Stimulated activated CD8-positive, alpha-beta memory T cell treated with anti-CD3 and anti-CD28 coated beads, Interleukin-4, amount 100 ng/mL, for 24 hours (primary cell): ENCODE results near the gene MEIOC.
"Not testable (repeated sequence)": the region's sequence is repeated elsewhere in the genome, so short reads cannot be mapped to it uniquely, and the experiment has no call there.

Experiments
- DNase-seq: peaks from one replicate; pipeline ENCODE4 v3.0.0-alpha.2; 2020; ENCODE audit warnings: low read depth

Gene MEIOC

DNA sequence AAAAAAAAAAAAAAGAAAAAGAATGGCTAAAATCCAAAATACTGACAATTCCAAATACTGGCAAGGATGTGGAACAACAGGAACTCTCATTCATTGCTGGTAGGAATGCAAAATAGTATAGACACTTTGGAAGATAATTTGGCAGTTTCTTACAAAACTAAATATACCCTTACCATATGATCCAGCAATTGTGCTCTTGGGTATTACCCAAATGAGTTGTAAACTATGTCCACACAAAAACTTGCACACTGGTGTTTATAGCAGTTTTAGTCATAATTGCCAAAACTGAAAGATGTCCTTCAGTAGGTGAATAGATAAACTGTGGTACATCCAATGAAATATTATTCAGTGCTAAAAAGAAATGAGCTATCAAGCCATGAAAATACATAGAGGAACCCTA is 8.5 kb upstream of the MEIOC start:
- no peak for DNase-seq

DNA sequence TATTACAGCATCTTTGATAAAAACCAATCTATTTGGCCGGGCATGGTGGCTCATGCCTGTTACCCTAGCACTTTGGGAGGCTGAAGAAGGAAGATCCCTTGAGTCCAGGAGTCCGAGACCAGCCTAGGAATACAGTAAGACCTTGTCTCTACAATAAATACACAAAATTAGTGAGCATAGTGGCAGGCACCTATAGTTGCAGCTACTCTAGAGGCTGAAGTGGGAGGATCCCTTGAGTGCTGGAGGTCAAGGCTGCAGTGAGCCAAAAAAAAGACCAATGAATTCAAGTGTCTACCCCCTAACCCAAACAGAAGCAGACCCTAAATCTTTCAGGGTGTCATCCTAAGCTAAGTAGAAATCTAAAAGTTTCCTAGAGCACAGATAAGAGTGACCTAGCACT is 7.3 kb upstream of the MEIOC start:
- no peak for DNase-seq

DNA sequence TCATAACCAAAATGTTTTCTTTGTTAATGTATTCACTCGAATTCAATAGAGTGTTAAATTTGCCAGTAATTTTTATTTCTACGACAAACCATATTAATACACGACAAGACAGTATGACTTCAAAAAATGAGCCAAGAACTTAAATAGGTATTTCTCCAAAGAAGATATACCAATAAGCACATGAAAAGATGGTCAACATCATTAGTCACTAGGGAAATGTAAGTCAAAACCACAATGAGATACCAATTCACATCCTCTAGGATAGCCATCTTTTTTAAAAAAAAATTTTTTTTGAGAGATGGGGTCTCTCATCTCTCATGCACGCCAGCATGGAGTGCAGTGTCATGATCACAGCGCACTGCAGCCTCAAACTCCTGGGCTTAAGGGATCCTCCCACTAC is 5.0 kb upstream of the MEIOC start:
- no peak for DNase-seq

DNA sequence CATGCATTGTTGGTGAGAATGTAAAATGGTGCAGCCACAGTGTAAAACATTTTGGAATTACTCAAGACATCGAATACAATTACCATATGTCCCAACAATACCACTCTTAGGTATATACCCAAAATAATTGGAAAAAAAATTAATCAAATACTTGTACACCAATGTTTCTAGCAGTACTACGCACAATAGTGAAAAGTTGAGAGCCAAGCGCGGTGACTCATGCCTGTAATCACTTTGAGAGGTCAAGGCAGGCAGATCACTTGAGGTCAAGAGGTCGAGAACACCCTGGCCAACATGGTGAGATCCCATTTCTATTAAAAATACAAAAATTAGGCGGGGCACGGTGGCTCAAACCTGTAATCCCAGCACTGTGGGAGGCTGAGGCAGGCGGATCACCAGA is 3.5 kb upstream of the MEIOC start:
- DNase-seq, result no peak

DNA sequence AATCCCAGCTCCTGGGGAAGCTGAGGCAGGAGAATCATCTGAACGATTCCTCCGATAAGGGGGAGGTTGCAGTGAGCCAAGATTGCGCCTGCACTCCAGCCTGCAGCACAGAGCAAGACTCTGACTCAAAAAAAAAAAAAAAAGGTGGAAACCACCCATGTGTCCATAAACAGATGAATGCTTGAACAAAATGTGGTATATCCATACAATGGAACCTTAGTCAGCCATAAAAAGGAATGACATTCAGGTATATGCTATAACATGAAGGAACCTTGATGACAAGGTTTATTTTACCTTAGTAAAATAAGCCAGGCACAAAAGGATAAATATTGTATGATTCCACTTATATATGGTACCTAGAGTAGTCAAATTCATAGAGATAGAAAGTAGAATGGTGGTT is 2.9 kb upstream of the MEIOC start:
- DNase-seq, result no peak

DNA sequence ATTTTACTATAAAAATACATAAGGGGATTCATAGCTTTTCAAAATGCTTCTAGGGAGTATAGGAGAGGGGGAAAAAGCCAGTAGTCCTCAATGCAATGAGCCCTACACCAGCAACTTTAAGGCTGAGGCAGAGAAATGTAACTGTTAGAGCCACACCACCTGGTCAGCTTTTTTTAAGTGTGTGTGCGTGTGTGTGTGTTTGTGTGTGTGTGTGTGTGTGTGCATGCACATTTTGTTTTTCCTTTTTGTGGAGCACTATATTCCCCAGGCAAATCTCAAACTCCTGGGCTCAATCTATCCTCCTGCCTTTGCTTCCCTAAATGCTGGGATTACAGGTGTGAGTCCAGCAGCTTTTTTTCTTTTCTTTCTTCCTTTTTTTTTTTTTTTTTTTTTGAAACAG is 2.3 kb upstream of the MEIOC start:
- DNase-seq, result no peak

DNA sequence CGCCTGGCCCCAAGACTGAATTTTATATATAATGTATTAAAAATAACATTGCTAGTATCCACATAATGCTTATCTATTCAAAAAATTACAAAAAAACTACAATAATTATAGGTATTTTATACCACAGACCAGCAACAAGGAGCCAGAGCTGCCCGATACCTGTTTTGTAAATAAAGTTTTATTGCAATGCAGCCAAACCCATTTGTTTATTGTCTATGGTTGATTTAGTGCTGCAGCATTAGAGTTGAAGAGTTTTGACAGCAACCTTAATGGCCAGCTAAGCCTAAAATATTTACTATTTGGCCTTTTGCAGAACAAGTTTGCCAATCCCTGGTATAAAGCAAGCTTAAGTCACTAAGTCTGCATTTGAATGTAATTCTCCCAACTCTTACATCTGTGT is 5.6 kb downstream of the MEIOC start:
- DNase-seq, result no peak

DNA sequence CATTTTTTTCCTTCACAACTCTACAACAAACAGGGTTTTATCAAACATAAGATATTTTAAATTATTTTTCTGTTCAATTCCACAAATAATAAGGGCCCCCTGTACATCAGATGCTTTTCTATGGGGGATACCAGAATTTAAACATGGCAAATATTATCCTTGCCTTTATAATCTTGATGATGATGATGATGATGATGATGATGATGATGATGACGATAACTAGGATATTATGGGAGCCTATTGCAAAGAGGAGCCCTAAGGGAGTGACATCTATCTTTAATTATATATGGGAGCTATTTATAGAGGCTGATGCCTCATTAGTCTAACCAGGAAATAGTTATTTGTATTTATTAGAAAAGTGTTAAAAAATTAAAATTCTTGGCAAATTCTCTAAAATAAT is 6.8 kb downstream of the MEIOC start:
- DNase-seq, result no peak

DNA sequence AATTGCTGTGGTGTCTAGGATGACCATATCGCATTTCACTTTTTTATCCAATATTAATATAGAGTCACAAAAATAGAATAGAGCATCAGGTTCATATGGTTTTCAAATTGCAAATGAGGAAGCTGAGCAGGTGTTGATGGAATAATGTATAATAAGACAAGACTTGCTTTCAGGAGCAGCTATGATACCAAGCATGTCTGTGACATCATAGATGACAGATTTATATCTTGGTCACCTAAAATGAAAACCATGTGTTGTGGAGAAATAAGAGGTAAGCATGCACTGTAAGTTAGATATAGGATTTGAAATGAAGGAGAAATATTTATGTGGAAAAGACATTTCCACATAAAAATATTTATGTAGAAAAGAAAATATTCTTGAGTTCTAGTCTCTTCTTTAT is 8.6 kb downstream of the MEIOC start:
- DNase-seq, result no peak

DNA sequence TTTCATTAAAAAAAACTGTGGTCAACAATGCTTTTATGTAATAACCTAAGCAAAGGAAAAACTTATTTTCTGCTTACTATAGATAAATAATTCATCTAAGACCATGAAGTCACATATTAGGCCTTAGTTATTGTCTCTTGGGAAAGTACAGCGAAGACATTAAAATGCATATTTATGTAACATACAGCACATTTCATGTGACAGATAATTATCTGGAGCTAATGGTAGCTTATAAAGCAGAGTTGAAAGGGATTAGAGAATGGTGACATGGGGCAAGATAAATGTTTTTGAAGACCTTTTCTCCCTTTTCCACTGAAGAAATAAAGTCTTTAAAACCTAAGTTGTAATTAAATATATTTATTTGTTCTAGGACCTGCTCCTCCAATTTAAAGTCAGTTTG is 9.7 kb downstream of the MEIOC start:
- no peak for DNase-seq

DNA sequence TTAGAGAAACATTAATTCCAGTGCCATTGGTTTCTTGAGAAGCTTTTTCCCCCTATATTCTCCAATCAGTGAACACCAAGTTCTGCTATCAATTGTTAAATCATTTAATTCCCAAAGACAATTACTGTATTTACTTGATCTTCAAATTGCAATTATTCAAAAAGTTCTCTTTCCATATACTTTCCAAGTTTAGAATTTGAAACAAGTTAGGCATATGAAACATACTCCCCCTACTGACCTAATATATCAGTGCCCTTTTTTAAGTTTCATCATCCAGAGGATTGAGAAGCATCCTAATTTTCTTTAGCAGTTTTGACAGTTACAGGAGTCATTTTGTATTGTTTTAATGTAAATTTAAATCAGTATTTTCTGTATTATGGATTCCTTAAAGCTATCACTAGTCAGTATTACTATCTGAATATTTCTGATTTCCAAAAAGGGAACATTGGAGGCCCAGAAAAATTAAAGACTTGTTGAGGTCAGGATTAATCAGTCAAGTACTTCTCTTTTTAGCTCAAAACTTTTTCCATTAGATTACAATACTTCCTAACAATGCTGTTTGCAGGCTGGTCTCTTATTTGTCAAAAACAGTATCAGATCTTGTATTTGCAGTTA is 16.3 kb downstream of the MEIOC start:
- no peak for DNase-seq

DNA sequence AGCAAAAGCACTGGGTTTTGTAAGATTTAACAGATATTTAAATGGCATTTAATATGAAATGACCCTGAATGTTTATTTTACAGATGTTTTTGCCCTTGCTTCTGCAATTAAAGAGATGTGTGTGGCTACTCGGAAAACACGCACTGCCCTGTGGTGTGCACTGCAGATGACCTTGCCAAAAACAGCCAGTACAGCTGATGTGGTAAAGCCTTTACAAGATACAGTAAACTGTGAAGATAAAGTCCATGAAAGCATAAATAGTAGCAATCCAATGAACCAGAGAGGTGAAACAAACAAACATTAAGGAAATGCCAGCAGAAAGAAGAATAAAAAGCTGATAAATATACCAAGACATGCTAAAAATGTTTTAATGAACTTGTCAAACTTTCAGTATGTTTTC is 17.6 kb downstream of the MEIOC start:
- DNase-seq, result no peak

DNA sequence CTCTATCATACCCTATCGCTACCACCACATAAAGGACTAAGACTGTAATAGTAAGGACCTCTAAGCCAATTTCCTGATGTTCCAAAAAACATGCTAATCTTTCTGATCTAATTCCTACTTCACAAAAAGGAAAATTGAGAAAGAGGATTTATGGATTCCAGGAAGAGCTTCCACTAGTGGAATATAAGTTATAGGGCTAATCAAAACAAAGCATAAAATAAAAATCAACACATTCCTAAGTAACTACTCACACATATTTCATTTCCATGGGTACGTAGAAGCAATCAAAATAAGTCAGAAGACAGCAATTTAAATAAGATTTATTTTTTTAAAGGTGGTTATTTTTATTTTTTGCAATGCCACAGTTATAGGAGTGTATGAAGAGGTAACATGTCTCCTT is 20.9 kb downstream of the MEIOC start:
- no peak for DNase-seq

DNA sequence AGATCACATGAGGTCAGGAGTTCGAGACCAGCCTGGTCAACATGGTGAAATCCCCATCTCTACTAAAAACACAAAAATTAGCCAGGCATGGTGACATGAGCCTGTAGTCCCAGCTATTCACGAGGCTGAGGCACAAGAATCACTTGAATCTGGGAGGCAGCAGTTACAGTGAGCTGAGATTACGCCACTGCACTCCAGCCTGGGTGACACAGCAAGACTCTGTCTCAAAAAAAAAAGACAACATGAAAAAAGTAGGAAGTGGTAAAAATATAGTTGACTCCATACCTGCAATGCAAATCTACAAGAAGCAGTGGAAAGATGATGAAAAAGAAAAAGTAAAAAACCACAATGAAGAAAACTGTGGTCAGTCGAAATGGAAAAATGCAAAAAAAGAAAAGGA is 27.0 kb downstream of the MEIOC start:
- not testable (repeated sequence) for DNase-seq

DNA sequence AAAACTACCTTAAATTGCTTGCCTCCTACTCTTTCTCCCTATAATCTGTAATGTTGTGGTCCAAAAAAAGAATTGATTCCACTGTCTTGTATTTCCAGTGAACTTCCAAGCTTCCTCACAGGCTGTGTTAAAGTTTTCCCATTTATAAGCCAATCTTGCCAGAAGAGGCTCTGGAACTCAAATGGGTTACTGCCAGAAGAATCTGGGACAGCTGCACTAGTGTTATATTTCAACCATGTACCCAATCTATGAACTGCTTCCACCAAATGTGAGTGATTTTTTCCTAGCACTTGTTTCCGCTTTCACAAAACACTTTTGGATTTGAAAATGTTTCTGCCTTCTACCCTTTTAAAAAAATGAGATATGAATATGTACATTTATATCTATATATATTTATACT is 31.5 kb downstream of the MEIOC start:
- no peak for DNase-seq

DNA sequence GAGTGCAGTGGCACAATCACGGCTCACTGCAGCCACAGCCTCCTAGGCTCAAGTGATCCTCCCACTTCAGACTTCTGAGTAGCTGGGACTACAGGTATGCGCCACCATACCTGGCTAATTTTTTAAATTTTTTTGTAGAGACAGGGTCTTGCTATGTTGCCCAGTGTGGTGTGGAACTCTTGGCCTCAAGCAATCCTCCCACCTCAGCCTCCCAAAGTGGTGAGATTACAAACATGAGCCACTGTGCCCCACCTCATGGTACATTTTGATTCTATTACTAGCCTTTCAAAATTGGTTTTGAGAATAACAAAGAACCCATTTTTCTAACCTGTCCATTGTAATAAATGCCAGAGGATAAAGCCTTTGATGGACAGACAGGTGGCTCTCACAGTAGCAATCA is 31.9 kb downstream of the MEIOC start:
- DNase-seq, result no peak

DNA sequence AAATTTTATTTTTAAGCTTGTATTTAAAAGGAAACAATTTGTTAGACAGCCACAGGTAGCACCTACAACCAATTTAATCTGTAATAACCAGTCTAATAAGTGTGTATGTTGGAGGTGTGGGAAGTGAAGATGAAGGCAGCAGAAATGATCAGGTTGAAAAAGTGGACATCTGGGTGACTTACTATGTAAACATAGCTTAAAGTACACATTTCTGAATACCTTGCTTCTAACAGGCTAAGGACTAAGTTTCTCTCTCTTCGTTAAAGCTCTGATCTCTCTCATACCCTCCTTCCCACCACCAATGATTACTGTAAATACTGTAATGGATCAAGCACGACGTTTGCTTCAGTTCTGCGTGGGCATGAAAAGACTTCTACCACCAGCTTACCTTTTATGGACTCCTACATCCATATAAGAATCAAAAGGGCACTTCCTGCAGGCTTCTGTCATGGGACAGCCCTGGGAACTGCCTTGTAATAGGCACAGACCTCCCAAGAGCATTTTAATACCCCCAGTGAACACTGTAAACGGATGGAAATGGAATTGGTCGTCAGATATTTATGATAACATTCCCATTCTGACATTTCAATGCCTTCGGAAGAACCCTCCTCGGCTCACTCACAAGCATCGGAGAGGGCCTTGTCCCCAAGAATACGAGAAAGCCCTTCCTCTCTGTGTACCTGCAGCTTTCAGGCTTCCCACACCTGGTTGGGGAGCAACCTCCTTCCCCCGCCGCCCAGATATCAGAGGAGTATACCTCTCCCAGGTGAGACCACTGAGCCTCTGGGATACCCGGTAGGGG is 32.6 kb downstream of the MEIOC start:
- no peak for DNase-seq

DNA sequence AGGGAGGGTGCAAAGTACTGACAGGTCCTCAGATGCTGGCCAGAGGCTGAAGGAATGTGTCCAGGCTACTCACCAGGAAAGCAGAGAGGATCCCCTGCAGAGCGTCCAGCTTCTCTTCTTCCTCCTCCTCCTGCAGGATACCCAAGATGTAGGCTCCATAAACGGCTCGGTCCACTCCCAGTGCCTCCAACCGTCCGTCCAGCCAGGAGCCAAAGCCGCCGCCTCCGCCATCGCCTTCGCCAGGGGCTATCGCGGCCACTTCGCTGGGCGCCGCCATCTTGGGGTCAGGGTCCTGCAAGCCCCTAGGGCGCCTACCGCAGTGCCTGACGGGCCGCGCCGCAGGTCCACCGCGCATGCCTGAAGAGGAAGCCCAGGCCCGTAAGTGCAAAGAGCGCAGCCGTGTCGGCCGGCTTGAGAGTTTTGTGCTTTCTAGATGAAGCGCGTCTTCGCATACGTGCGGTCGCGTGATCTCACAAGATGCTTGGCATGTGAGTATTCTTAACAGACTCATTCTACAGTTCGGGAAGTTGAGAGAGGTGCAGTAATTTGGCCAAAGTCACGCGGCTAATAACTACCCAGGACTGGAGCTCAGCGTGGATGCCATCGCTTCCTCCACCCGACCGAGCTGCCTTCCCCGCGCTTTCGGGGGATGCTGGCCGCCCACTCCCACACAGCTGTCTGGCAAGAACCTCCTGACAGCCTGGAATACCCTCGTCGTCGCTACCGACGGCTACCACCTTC is 33.4 kb downstream of the MEIOC start, which contains the start of gene CCDC43:
Gene CCDC43, minus strand, starts transcription at position 300 of the 741 bp plus-strand sequence. Its CDS starts 23 bp downstream, at position 277.
- DNase-seq, result peak; percentile 86

DNA sequence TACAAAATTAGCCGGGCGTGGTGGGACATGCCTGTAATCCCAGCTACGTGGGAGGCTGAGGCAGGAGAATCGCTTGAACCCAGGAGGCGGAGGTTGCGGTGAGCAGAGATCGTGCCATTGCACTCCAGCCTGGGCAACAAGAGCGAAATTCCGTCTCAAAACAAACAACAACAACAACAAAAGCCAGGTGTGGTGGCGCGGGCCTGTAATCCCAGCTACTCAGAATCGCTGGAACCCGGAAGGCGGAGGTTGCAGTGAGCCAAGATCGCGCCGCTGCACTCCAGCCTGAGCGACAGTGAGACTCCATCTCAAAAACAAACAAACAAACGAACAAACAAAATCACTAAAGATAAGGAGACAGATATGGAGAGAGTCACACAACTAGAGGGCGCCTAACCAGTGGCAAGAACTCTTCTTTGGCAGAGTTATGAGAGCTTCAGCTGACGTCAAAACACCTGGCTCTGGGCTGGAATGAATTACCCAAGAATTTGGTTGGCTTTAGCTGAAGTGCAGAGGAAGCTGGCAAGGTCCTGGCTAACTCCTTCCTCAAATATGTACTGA is 34.6 kb downstream of the MEIOC start:
- not testable (repeated sequence) for DNase-seq

DNA sequence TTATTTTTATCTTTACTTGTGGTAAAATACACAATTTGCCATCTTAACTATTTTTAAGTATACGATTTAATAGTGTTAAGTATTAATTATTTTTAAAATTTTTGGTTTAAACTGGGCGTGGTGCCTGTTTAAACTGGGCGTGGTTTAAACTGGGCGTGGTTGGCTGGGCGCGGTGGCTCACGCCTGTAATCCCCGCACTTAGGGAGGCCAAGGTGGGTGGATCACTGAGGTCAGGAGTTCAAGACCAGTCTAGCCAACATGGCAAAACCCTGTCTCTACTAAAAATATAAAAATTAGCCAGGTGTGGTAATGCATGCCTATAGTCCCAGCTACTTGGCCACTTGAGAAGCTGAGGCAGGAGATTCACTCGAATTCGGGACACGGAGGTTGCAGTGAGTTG is 37.3 kb downstream of the MEIOC start:
- DNase-seq, result no peak

DNA sequence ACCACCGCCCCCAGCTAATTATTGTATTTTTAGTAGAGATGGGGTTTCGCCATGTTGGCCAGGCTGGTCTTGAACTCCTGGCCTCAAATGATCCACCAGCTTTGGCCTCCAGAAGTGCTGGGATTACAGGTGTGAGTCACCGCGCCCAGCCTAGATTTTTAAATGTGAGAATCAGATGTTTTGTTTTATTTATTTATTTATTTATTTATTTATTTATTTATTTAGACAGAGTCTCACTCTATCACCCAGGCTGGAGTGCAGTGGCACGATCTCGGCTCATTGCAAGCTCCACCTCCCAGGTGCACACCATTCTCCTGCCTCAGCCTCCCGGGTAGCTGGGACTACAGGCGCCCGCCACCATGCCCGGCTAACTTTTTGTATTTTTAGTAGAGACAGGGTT is 44.0 kb downstream of the MEIOC start:
- not testable (repeated sequence) for DNase-seq

DNA sequence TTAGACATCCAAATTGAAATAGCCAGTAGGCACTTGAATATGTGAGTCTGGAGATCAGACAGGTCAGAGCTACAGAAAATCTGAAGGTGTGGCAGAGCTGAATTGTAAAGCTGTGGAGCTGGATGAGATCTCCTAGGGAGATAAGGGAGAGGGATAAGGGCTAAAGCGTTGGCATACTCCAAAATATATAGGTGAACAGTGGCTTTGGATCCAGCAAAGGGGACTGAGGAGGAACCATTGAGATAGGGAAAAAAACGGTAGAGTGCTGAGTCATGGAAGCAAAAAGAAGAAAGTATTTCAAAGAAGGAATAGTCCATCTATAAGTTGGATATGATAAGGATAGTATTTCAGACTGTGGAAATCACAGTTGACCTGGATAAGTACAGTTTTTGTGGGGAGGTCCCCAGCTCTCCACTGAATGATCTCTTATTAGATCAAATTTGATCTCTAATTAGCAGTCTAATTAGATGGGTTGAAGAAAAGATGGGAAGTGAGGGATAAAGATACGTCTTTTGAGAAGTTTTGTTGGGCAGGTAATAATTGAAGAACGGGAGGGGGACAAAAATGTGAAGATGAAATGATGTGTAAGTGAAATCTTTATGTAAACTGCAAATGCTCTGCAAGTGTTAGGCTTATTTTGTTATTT is 51.6 kb downstream of the MEIOC start:
- DNase-seq, result no peak
